GM19438 (cell line): ENCODE measurements around the gene EPB41L5.

Source experiments
- ATAC-seq: cut with Tn5 transposase; IDR thresholded peaks from one replicate; pipeline ENCODE4 v1.9.1; 2021; ENCODE audit warnings: low read depth; ENCODE audit not compliant: unreplicated experiment

Gene EPB41L5

DNA sequence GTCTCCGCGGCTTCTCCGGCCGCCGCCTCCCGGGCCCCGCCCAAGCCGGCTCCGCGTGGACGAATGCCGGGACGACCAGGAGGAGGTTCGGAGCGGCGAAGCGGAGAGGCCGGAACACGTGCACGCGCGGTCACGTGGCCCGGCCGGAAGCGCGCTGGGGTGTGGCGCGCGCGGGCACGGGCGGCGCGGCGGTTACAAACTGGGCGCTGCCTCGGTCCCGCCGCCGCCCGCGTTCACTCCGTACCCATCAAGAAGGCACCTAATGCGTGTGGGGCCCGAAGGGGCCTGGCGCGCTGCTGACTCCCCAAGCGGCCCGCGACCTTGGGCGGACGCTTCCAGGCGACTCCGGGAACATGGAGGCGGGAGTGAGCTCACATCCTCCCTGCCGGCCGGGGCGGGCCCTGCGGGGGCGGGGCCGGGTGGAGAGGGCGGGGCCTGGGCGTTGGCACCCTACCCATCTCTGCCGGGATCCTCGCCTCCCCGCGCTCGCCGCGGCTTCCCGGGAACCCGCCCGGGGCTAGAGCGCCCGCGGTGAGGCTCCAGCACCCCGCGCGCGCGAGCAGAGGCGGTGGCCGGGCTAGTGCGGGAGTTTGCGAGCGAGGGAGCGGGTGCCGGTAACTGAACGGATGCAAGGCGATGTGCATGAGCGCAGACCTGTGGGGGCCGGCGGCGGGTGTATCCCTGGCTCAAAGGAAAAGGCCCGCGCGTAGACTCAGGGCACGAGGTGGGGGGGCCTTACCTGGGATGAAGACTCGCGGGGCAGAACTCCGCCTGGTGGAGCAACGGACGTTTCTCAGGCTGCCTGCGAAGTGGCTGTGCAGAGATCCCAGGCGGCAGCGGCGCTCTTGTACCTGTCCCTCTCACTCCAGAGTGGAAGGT lies 210.4 kb downstream of the EPB41L5 start, which contains the start of gene TMEM185B:
Gene TMEM185B (minus strand): TSS at position 367 of the 879 bp plus-strand sequence. CDS start 424 bp downstream, outside the sequence.
- peak; percentile 90 for ATAC-seq

DNA sequence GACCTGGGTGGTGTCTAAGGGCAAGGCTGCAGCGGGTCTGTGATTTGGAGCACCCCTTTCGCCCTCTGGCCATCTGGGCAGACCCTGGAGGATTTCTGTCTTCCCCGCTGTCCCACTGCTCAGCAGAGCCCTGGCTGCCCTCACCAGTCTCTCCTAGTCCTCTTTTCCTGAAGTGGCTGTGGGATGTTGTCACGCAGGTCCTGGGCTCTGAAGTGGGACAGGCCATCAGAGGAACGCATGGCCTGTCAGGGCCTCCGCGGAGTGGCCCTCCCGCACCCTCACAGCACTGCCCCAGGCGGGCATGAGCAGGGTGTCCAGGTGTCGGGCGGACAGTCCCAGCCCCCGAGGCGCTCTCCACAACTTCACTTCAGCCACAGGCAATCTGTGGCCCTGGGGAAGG lies 211.4 kb downstream of the EPB41L5 start:
- ATAC-seq = no peak

DNA sequence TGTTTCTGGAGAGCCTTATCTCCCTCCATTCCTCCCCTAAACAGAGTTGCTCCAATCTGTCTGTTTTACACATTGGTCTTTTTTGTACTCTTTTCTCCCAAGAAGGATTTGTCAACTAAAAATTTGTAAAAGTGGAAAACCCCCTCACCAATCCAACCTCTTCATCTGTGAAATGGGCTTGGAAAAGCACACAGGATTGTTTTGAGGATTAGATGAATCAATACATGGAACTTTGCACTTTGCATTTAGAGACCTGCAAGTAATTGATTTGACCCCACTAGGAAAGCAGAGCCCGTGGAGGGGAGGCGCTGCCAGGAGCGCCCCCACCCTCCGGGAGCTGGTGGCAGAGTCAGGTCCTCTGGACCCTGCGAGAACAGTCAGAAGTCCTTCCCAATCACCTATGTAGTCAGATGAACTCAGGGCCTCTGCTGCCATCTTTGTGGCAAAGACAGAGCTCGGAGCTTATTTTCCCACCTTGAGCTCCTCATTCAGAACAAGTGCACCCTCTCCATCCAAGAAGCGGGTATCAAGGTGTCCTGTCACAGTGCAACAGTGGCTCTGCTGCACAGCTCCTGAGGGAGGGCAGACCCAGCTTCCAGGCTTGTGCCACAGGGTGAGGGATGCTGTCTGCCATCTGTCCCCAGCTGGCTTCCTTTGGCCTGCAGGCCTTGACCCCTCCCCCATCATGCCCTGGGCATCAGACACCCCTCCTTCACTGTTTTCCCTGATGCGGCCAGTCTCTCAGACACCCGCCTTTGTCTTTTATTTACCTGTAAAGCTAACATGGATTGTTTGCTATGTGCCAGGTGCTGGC lies 212.1 kb downstream of the EPB41L5 start:
- ATAC-seq = no peak

DNA sequence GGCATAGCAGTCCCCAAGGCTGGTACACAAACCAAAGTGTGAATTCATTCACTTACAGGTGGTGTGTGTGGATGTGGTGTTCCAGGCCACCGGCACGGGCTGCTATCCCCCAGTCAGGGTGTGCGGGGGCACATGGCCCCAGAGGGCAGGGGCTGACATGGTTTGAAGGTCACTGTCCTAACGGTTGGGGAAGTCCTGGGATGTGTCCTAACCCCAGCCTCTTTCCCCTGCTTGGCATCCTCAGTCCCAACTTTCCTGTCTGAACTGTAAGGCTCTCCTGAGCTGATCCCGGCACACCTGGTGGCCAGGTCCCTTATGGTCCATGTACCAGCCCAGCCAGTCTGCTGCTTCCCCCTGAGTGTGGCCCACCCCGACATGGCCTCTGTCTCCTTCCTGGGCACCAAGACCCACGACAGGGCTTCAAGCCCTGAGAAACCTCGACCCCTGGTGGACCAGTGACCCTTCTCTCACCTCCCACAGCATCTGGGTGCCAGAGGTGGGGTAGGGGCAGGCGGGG lies 212.7 kb downstream of the EPB41L5 start:
- no peak for ATAC-seq

DNA sequence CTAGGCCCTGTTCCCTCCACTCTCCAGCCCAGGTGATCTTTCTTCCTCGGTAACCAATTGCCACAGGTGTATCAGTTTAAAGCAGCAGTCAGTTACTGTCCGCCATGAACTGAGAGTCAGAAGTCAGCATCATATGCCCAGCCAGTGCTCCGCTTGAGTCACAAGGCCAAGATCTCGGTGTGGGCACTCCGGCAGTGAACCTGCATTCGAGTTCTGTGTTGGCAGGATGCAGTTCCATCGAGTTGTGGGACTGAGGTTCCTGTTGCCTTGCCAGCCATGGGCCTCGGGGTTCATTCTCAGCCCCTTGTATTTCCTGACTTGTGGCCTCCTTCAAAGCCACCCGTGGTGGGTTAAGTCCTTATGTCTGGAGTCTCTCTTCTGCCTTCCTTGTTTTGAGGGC lies 213.4 kb downstream of the EPB41L5 start:
- ATAC-seq = no peak

DNA sequence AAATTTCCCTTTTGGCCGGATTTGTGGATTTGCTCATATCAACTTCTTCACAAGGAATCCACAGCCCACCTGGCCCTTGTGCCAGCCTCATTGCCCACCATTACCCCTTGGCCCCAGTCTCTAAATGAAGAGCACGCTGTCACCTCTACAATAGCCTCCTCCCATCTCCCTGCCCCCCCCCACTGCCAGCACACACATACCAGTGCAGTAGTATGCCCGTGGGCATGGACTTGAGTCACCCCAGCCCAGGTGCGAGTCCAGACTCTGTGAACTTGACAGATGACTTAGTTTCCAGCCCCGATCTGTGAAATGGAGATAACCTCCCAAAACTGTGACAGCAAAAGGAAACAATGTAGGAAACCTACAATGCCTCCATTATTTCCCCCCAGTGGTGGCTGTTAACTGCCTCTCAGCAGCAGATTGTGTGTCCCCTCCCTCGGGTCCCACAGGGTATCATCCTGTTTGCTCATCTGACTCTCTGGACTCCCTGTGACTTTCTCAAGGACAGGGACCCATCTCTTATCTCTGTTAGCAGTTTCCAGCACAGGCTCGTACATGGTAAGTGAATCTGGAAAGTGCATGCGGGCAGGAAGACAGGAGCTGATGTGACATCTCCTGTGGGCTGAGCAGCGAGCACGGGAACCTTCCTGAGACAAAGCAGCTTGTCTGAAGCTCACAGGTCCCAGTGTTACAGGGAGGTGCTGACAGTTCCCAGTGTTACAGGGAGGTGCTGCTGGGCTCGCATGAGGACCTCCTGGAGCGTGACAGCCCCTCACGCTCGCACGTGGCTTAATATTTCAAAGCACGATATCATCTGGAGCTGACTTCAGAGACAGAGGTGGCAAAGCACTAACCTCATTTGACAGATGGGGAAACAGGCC lies 214.5 kb downstream of the EPB41L5 start:
- no peak for ATAC-seq

DNA sequence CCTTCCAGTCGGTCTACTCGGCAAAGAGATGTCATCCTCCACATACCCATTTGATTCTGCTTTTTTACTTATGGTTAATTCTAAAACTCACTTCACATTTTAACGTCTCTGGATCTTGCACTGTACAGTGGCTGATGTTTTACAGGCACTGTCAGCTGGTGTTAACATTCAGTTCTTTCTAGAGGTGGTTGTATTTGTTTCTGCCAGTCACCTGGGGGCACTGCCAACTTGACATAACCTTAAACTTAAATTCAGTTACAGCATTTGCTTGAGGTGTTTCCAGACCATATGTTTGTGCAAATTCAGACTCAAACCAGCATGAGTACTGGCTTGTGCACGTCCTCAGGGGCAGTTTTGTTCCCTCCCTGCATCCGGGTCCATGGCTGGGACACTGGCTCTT lies 215.6 kb downstream of the EPB41L5 start:
- no peak for ATAC-seq
